ENCODE results near the gene STUB1.

STUB1 gene

GRCh38 chr16:679814-680624 is at the start of gene STUB1:
Gene STUB1 (plus strand): TSS chr16:680410. CDS start chr16:680526, 116 bp downstream.
- peak; percentile 74 to 83 for DNase-seq (ENCODE audit: extremely low read depth in 1 of 2, low read depth in 1 of 2)

GRCh38 chr16:630815-631405 is 49.3 kb upstream of the STUB1 start, which contains the start of gene WFIKKN1:
Gene WFIKKN1 (plus strand): TSS chr16:630985. CDS start chr16:631254, 269 bp downstream.
- DNase-seq (ENCODE audit: extremely low read depth in 1 of 2, low read depth in 1 of 2) = no peak

- no peak for DNase-seq (ENCODE audit: extremely low read depth in 1 of 2, low read depth in 1 of 2)
These were observed 48.3 kb upstream of the STUB1 start for GRCh38 chr16:631808-632358.

GRCh38 chr16:632486-633335 is 47.5 kb upstream of the STUB1 start:
- no peak for DNase-seq (ENCODE audit: extremely low read depth in 1 of 2, low read depth in 1 of 2)

- no peak for DNase-seq (ENCODE audit: extremely low read depth in 1 of 2, low read depth in 1 of 2)
These were observed 46.7 kb upstream of the STUB1 start for GRCh38 chr16:633336-634050.

GRCh38 chr16:634051-634670 is 46.0 kb upstream of the STUB1 start:
- DNase-seq (ENCODE audit: extremely low read depth in 1 of 2, low read depth in 1 of 2) = no peak

- DNase-seq (ENCODE audit: extremely low read depth in 1 of 2, low read depth in 1 of 2) = no peak
These were observed 45.2 kb upstream of the STUB1 start for GRCh38 chr16:634996-635395.

- no peak for DNase-seq (ENCODE audit: extremely low read depth in 1 of 2, low read depth in 1 of 2)
These were observed 44.5 kb upstream of the STUB1 start for GRCh38 chr16:635573-636205.

- DNase-seq (ENCODE audit: extremely low read depth in 1 of 2, low read depth in 1 of 2) = peak; percentile 77 to 88
These were observed 43.8 kb upstream of the STUB1 start, which contains the start of gene METTL26 for GRCh38 chr16:636206-637080. Gene METTL26 (minus strand): TSS chr16:636305. CDS start chr16:636290, 15 bp downstream.

- DNase-seq (ENCODE audit: extremely low read depth in 1 of 2, low read depth in 1 of 2) = peak; percentile 74 to 78
These were observed 42.9 kb upstream of the STUB1 start for GRCh38 chr16:637081-638018.

- no peak for DNase-seq (ENCODE audit: extremely low read depth in 1 of 2, low read depth in 1 of 2)
These were observed 42.1 kb upstream of the STUB1 start for GRCh38 chr16:638034-638543.

GRCh38 chr16:638836-639235 is 41.4 kb upstream of the STUB1 start:
- DNase-seq (ENCODE audit: extremely low read depth in 1 of 2, low read depth in 1 of 2) = no peak

- no peak for DNase-seq (ENCODE audit: extremely low read depth in 1 of 2, low read depth in 1 of 2)
These were observed 39.6 kb upstream of the STUB1 start for GRCh38 chr16:640614-641013.

GRCh38 chr16:641326-642188 is 38.7 kb upstream of the STUB1 start, which contains the start of gene MCRIP2:
Gene MCRIP2 (plus strand): TSS chr16:641828. CDS start chr16:641992, 164 bp downstream.
- peak; percentile 72 to 74 for DNase-seq (ENCODE audit: extremely low read depth in 1 of 2, low read depth in 1 of 2)

GRCh38 chr16:642189-643049 is 37.8 kb upstream of the STUB1 start:
- peak in 1 of 2 donors; percentile 37 for DNase-seq (ENCODE audit: extremely low read depth in 1 of 2, low read depth in 1 of 2)
